SK-N-SH treated with all-trans-retinoic acid at 6 μM for 48 hours (cell line): Measurements from ENCODE around the gene PMPCA.
"Not testable (repeated sequence)": the region's sequence is repeated elsewhere in the genome, so short reads cannot be mapped to it uniquely, and the experiment has no call there.

Experiments used
- ATAC-seq: fragments of 200-7000 bp; cut with Tn5 transposase; 3 replicates; pipeline ENCODE4 v1.9.1; 2020; ENCODE audit warnings: mild to moderate bottlenecking, moderate library complexity
- ARNTL ChIP-seq: fragments of 450-650 bp; formaldehyde crosslinking; IDR thresholded peaks from 2 replicates; pipeline ENCODE4 v1.5.0; 2020; ENCODE audit warnings: low read depth, mild to moderate bottlenecking, moderate library complexity, borderline replicate concordance
- BACH2 ChIP-seq: fragments of 250-450 bp; sonication (Bioruptor Pico); IDR thresholded peaks from 2 replicates; pipeline ENCODE4 v1.9.0; 2021; ENCODE audit warnings: mild to moderate bottlenecking, borderline replicate concordance
- CREB5 ChIP-seq: fragments of 250-450 bp; sonication (Bioruptor Pico); IDR thresholded peaks from 2 replicates; pipeline ENCODE4 v1.5.1; 2020; ENCODE audit warnings: low read depth, mild to moderate bottlenecking, moderate library complexity
- CSDC2 ChIP-seq: fragments of 250-450 bp; sonication (Bioruptor Pico); IDR thresholded peaks from 2 replicates; pipeline ENCODE4 v1.5.0; 2020; ENCODE audit warnings: mild to moderate bottlenecking, moderate library complexity
- CSRNP3 ChIP-seq: fragments of 250-450 bp; sonication (Bioruptor Pico); IDR thresholded peaks from 2 replicates; pipeline ENCODE4 v1.5.1; 2021; ENCODE audit warnings: mild to moderate bottlenecking, moderate library complexity
- GLIS3 ChIP-seq: fragments of 250-450 bp; sonication (Bioruptor Pico); IDR thresholded peaks from 2 replicates; pipeline ENCODE4 v1.5.0; 2020; ENCODE audit warnings: mild to moderate bottlenecking, moderate library complexity
- ISL1 ChIP-seq: fragments of 250-450 bp; sonication (Bioruptor Pico); IDR thresholded peaks from 2 replicates; pipeline ENCODE4 v2.1.2; 2022; ENCODE audit warnings: mild to moderate bottlenecking, moderate library complexity
- OSR1 ChIP-seq: fragments of 250-450 bp; sonication (Bioruptor Pico); IDR thresholded peaks from 2 replicates; pipeline ENCODE4 v1.8.0; 2022; ENCODE audit warnings: moderate library complexity, mild to moderate bottlenecking, inconsistent platforms
- PATZ1 ChIP-seq: fragments of 250-450 bp; sonication (Bioruptor Pico); IDR thresholded peaks from 2 replicates; pipeline ENCODE4 v1.8.0; 2020; ENCODE audit warnings: mild to moderate bottlenecking, moderate library complexity, borderline replicate concordance
- RARB ChIP-seq: fragments of 250-450 bp; sonication (Bioruptor Pico); IDR thresholded peaks from 2 replicates; pipeline ENCODE4 v1.8.0; 2021; ENCODE audit warnings: mild to moderate bottlenecking, moderate library complexity
- SNAI2 ChIP-seq: fragments of 250-450 bp; sonication (Bioruptor Pico); IDR thresholded peaks from 2 replicates; pipeline ENCODE4 v1.5.0; 2020; ENCODE audit warnings: mild to moderate bottlenecking, moderate library complexity
- TCF4 ChIP-seq: fragments of 250-450 bp; sonication (Bioruptor Pico); IDR thresholded peaks from 2 replicates; pipeline ENCODE4 v1.8.0; 2021; ENCODE audit warnings: mild to moderate bottlenecking, moderate library complexity, borderline replicate concordance
- TSHZ2 ChIP-seq: fragments of 250-450 bp; sonication (Bioruptor Pico); IDR thresholded peaks from 2 replicates; pipeline ENCODE4 v1.5.0; 2020; ENCODE audit warnings: mild to moderate bottlenecking, moderate library complexity
- ZC3H10 ChIP-seq: fragments of 250-450 bp; sonication (Bioruptor Pico); IDR thresholded peaks from 2 replicates; pipeline ENCODE4 v1.5.1; 2021; ENCODE audit warnings: mild to moderate bottlenecking, moderate library complexity
- ZFP3 ChIP-seq: fragments of 250-450 bp; sonication (Bioruptor Pico); IDR thresholded peaks from 2 replicates; pipeline ENCODE4 v1.5.0; 2020; ENCODE audit warnings: mild to moderate bottlenecking, moderate library complexity
- ZFP30 ChIP-seq: fragments of 450-650 bp; formaldehyde crosslinking; IDR thresholded peaks from 2 replicates; pipeline ENCODE4 v1.5.0; 2022; ENCODE audit warnings: mild to moderate bottlenecking, moderate library complexity

The PMPCA gene

GRCh38 chr9:136403915-136404800 is 6.3 kb upstream of the PMPCA start:
- TF ChIP-seq CREB5 (CRISPR knock-in tag) = no peak
- no peak for TF ChIP-seq RARB (CRISPR knock-in tag)
- TF ChIP-seq ISL1 (CRISPR knock-in tag) = no peak
- TF ChIP-seq CSRNP3 (CRISPR knock-in tag) = no peak
- ATAC-seq = no peak

GRCh38 chr9:136404801-136405136 is 5.7 kb upstream of the PMPCA start:
- TF ChIP-seq GLIS3 (CRISPR knock-in tag) = no peak
- no peak for TF ChIP-seq PATZ1
- TF ChIP-seq ZFP30 (CRISPR knock-in tag) = no peak
- no peak for TF ChIP-seq ZFP3 (CRISPR knock-in tag)
- no peak for TF ChIP-seq OSR1 (CRISPR knock-in tag)
- TF ChIP-seq, all 23 proteins: peak for 0
- ATAC-seq = no peak

- ATAC-seq = no peak
- TF ChIP-seq SNAI2 (no peak), BACH2 (CRISPR knock-in tag) (no peak), CREB5 (CRISPR knock-in tag) (no peak), TCF4 (CRISPR knock-in tag) (no peak), ISL1 (CRISPR knock-in tag) (no peak), GLIS3 (CRISPR knock-in tag) (no peak), PATZ1 (no peak)
These were observed 5.0 kb upstream of the PMPCA start for GRCh38 chr9:136405481-136405880.

GRCh38 chr9:136405904-136406303 is 4.6 kb upstream of the PMPCA start:
- ATAC-seq = not testable (repeated sequence)

GRCh38 chr9:136407061-136407460 is 3.4 kb upstream of the PMPCA start:
- ATAC-seq = not testable (repeated sequence)

- ATAC-seq = no peak
- TF ChIP-seq ARNTL (CRISPR knock-in tag) = no peak
- no peak for TF ChIP-seq ISL1 (CRISPR knock-in tag)
- TF ChIP-seq RARB (CRISPR knock-in tag) = no peak
- TF ChIP-seq TSHZ2 (CRISPR knock-in tag) = no peak
- no peak for TF ChIP-seq TCF4 (CRISPR knock-in tag)
- no peak for TF ChIP-seq PATZ1
- TF ChIP-seq CREB5 (CRISPR knock-in tag) = no peak
- TF ChIP-seq ZC3H10 (CRISPR knock-in tag) = no peak
- TF ChIP-seq CSDC2 = no peak
These were observed 2.5 kb upstream of the PMPCA start for GRCh38 chr9:136407911-136408310.
